Activated B cell treated with CpG ODN at 0.5 μM for 24 hours (primary cell): Measurements from ENCODE around the gene CHKB. TPM values are rescaled to one million over a fixed set of nuclear protein-coding genes. Genes with fewer than 3 reads are reported as not detected.

Source experiments
- ATAC-seq: fragments of 200-7000 bp; cut with Tn5 transposase; one replicate; pipeline ENCODE4 v1.10.0; 2021; ENCODE audit warnings: low read depth, mild to moderate bottlenecking, moderate library complexity
- CTCF ChIA-PET: fragments of 350-600 bp; sonication (Branson Sonifier 250); formaldehyde crosslinking; loops from one replicate; lab custom pipeline; 2021; ENCODE audit warnings: antibody characterized with exemption; lab: Charles Lee
- POLR2A ChIA-PET: fragments of 350-600 bp; sonication (Branson Sonifier 250); formaldehyde crosslinking; loops from one replicate; lab custom pipeline; 2021; ENCODE audit warnings: antibody characterized with exemption; lab: Charles Lee
- DNase-seq: peaks from one replicate; pipeline ENCODE4 v3.0.0; 2022
- H3K27ac Mint-ChIP-seq: one replicate; pipeline ENCODE4 v1.8.0; 2020; ENCODE audit warnings: mixed read lengths
- H3K27me3 Mint-ChIP-seq: one replicate; pipeline ENCODE4 v1.8.0; 2021; ENCODE audit warnings: mixed read lengths
- H3K36me3 Mint-ChIP-seq: one replicate; pipeline ENCODE4 v1.8.0; 2021; ENCODE audit warnings: low read depth, mixed read lengths
- H3K4me1 Mint-ChIP-seq: one replicate; pipeline ENCODE4 v1.8.0; 2021; ENCODE audit warnings: mixed read lengths
- H3K4me3 Mint-ChIP-seq: one replicate; pipeline ENCODE4 v1.8.0; 2020; ENCODE audit warnings: mild to moderate bottlenecking, mixed read lengths
- H3K9me3 Mint-ChIP-seq: one replicate; pipeline ENCODE4 v1.8.0; 2020; ENCODE audit warnings: mixed read lengths
- CTCF ChIP-seq: fragments of 200-600 bp; IDR thresholded peaks from one replicate; pipeline ENCODE4 v1.8.0; 2022; ENCODE audit warnings: antibody characterized with exemption, mild to moderate bottlenecking
- intact Hi-C: fragments of 100-400 bp; cut with micrococcal nuclease; formaldehyde crosslinking; loops from one replicate; pipeline ENCODE4 v1.15.1; 2024
- total RNA-seq: library from RNA; stranded (reverse); gene quantifications from 2 replicates; pipeline ENCODE4 v1.2.3, GENCODE V29; 2022

The CHKB gene
- total RNA-seq, 1 donor from 2014 or later: 158 TPM

GRCh38 chr22:50569896-50570535, 12.6 kb downstream of the CHKB start:
- no peak for DNase-seq
- H3K27me3 Mint-ChIP-seq: no peaks in the 10 kb centered on the region
- CTCF ChIA-PET: interaction anchor here (0.6 to 1.1 kb wide), 2 partner anchors 44 to 70 kb away, joined by 3 to 4 read pairs; partner anchors contain the start of gene SCO2

GRCh38 chr22:50569041-50569459, 13.6 kb downstream of the CHKB start:
- H3K4me3 Mint-ChIP-seq: no peak overlapping the region
- DNase-seq: no peak
- H3K36me3 Mint-ChIP-seq: peaks cover 23% of the 10 kb centered on the region

More at GRCh38 chr22:50569896-50570535, 12.6 kb downstream of the CHKB start:
- peaks cover 23% of the 10 kb centered on the region for H3K36me3 Mint-ChIP-seq
- H3K4me1 Mint-ChIP-seq: peaks cover 10% of the 10 kb centered on the region
- no peak for TF ChIP-seq CTCF
- no peak for ATAC-seq
- H3K9me3 Mint-ChIP-seq: no peaks in the 10 kb centered on the region
- no peak overlapping the region for H3K27ac Mint-ChIP-seq
- intact Hi-C loops: no loop called here
- POLR2A ChIA-PET: interaction anchor here (0.9 to 1.2 kb wide), 2 partner anchors 12 to 22 kb away, joined by 3 to 4 read pairs; partner anchors contain the start of gene CHKB
- H3K4me3 Mint-ChIP-seq: no peak overlapping the region

GRCh38 chr22:50568626-50569025, 14.0 kb downstream of the CHKB start:
- Mint-ChIP-seq H3K9me3 (no peaks in the 10 kb centered on the region), H3K27me3 (peaks cover 1% of the 10 kb centered on the region), H3K4me3 (no peak overlapping the region), H3K36me3 (peaks cover 23% of the 10 kb centered on the region), H3K27ac (no peak overlapping the region), H3K4me1 (peaks cover 12% of the 10 kb centered on the region)
- no peak for TF ChIP-seq CTCF
- DNase-seq (no peak), ATAC-seq (no peak)
- intact Hi-C loops: no loop called here
- POLR2A ChIA-PET: interaction anchor here (1.2 kb wide), 1 partner anchor 14 kb away, joined by 4 read pairs; the partner anchor contains the start of gene CHKB
- CTCF ChIA-PET: interaction anchor here (1.1 kb wide), 1 partner anchor 43 kb away, joined by 4 read pairs; the partner anchor contains the start of gene SCO2

More at GRCh38 chr22:50569041-50569459, 13.6 kb downstream of the CHKB start:
- POLR2A ChIA-PET: interaction anchor here (1.2 kb wide), 1 partner anchor 13 kb away, joined by 4 read pairs; the partner anchor contains the start of gene CHKB
- peaks cover 10% of the 10 kb centered on the region for H3K4me1 Mint-ChIP-seq
- CTCF ChIA-PET: interaction anchor here (1.1 kb wide), 1 partner anchor 43 kb away, joined by 4 read pairs; the partner anchor contains the start of gene SCO2
- no peak for ATAC-seq
- intact Hi-C loops: no loop called here
- H3K9me3 Mint-ChIP-seq: no peaks in the 10 kb centered on the region
- no peaks in the 10 kb centered on the region for H3K27me3 Mint-ChIP-seq
- no peak for TF ChIP-seq CTCF
- H3K27ac Mint-ChIP-seq: no peak overlapping the region

- intact Hi-C loops: no loop called here
- POLR2A ChIA-PET: interaction anchor here (0.6 to 5.4 kb wide), 2 partner anchors 27 to 39 kb away, joined by 3 to 197 read pairs; partner anchors contain the start of genes SCO2 and TYMP
These were observed 14.9 kb downstream of the CHKB start for GRCh38 chr22:50567721-50568252.

More at GRCh38 chr22:50567721-50568252, 14.9 kb downstream of the CHKB start:
- DNase-seq (no peak), ATAC-seq (no peak)
- H3K4me1 Mint-ChIP-seq: peaks cover 21% of the 10 kb centered on the region
- peaks cover 24% of the 10 kb centered on the region for H3K36me3 Mint-ChIP-seq
- CTCF ChIA-PET: no interaction called here
- no peak overlapping the region for H3K4me3 Mint-ChIP-seq
- no peaks in the 10 kb centered on the region for H3K9me3 Mint-ChIP-seq
- H3K27ac Mint-ChIP-seq: no peak overlapping the region
- H3K27me3 Mint-ChIP-seq: peaks cover 1% of the 10 kb centered on the region
- TF ChIP-seq CTCF: no peak
